WTC11 (cell line): ENCODE results near the gene EFCAB5. TPM values are rescaled to one million over a fixed set of nuclear protein-coding genes. Genes with fewer than 3 reads are reported as not detected.
A peak's percentile ranks its signal among the peaks of the same experiment; 100 is the strongest.

ENCODE experiments used
- ATAC-seq: fragments of 200-7000 bp; cut with Tn5 transposase; 2 replicates; pipeline ENCODE4 v1.10.0; 2021; ENCODE audit warnings: mild to moderate bottlenecking, moderate library complexity
- CTCF ChIA-PET: fragments of 300-600 bp; sonication (Branson Sonifier 250); formaldehyde crosslinking; loops from one replicate; lab custom pipeline; 2021; ENCODE audit warnings: antibody characterized with exemption; lab: Charles Lee
- POLR2A ChIA-PET: fragments of 350-600 bp; sonication (Branson Sonifier 250); formaldehyde crosslinking; loops from one replicate; lab custom pipeline; 2021; ENCODE audit warnings: antibody characterized with exemption; lab: Charles Lee
- DNase-seq: peaks from one replicate; pipeline ENCODE4 v3.0.0; 2021; ENCODE audit warnings: low spot score
- H3K27ac Mint-ChIP-seq: 2 replicates; pipeline ENCODE4 v1.8.0; 2021; ENCODE audit warnings: mixed read lengths
- H3K27me3 Mint-ChIP-seq: 2 replicates; pipeline ENCODE4 v1.8.0; 2021; ENCODE audit warnings: low read depth, mild to moderate bottlenecking, moderate library complexity, mixed read lengths
- H3K36me3 Mint-ChIP-seq: 2 replicates; pipeline ENCODE4 v1.8.0; 2021; ENCODE audit warnings: mixed read lengths
- H3K4me1 Mint-ChIP-seq: 2 replicates; pipeline ENCODE4 v1.8.0; 2022; ENCODE audit warnings: mixed read lengths
- H3K4me3 Mint-ChIP-seq: 2 replicates; pipeline ENCODE4 v1.8.0; 2021; ENCODE audit warnings: mild to moderate bottlenecking, moderate library complexity, mixed read lengths
- H3K9me3 Mint-ChIP-seq: 2 replicates; pipeline ENCODE4 v1.8.0; 2021; ENCODE audit warnings: mixed read lengths
- CREM ChIP-seq: sonication (generic); formaldehyde crosslinking; IDR thresholded peaks from 2 replicates; pipeline ENCODE4 v1.8.1; 2022; ENCODE audit warnings: mild to moderate bottlenecking, missing genetic modification reagents, moderate library complexity
- ESRRA ChIP-seq: sonication (generic); formaldehyde crosslinking; IDR thresholded peaks from 2 replicates; pipeline ENCODE4 v1.8.1; 2022; ENCODE audit warnings: mild to moderate bottlenecking, missing genetic modification reagents, borderline replicate concordance
- FOXP1 ChIP-seq: sonication (generic); formaldehyde crosslinking; IDR thresholded peaks from 2 replicates; pipeline ENCODE4 v1.8.0; 2022; ENCODE audit warnings: missing genetic modification reagents, mild to moderate bottlenecking, moderate library complexity, borderline replicate concordance
- GRHL2 ChIP-seq: fragments of 250-450 bp; sonication (Bioruptor Pico); IDR thresholded peaks from 2 replicates; pipeline ENCODE4 v1.8.0; 2022; ENCODE audit warnings: mild to moderate bottlenecking, moderate library complexity; ENCODE audit not compliant: insufficient replicate concordance, severe bottlenecking
- JAZF1 ChIP-seq: fragments of 250-450 bp; sonication (Bioruptor Pico); IDR thresholded peaks from 2 replicates; pipeline ENCODE4 v1.9.0; 2021; ENCODE audit warnings: moderate library complexity, mild to moderate bottlenecking, inconsistent platforms
- RELA ChIP-seq: sonication (generic); formaldehyde crosslinking; IDR thresholded peaks from 2 replicates; pipeline ENCODE4 v1.8.1; 2022; ENCODE audit warnings: missing genetic modification reagents, mild to moderate bottlenecking, borderline replicate concordance
- ZNF317 ChIP-seq: sonication (generic); formaldehyde crosslinking; IDR thresholded peaks from 2 replicates; pipeline ENCODE4 v1.8.1; 2023; ENCODE audit warnings: low read depth, mild to moderate bottlenecking, moderate library complexity, missing genetic modification reagents, borderline replicate concordance
- total RNA-seq: library from RNA; stranded (reverse); gene quantifications from 3 replicates; pipeline ENCODE4 v1.2.3, GENCODE V29; 2021
- TF ChIP-seq, protein P1 (sequence below): fragments of 250-450 bp; sonication (Bioruptor Pico); IDR thresholded peaks from 2 replicates; pipeline ENCODE4 v1.9.0; 2021; ENCODE audit warnings: mild to moderate bottlenecking, borderline replicate concordance
- TF ChIP-seq, protein P2 (sequence below): sonication (generic); formaldehyde crosslinking; IDR thresholded peaks from 2 replicates; pipeline ENCODE4 v1.8.0; 2022; ENCODE audit warnings: missing genetic modification reagents
- TF ChIP-seq, protein P3 (sequence below): sonication (generic); formaldehyde crosslinking; IDR thresholded peaks from 2 replicates; pipeline ENCODE4 v1.8.1; 2023; ENCODE audit warnings: mild to moderate bottlenecking, missing genetic modification reagents
- TF ChIP-seq, protein P4 (sequence below): sonication (generic); formaldehyde crosslinking; IDR thresholded peaks from 2 replicates; pipeline ENCODE4 v1.8.1; 2022; ENCODE audit warnings: low read depth, mild to moderate bottlenecking, moderate library complexity, missing genetic modification reagents, borderline replicate concordance
- TF ChIP-seq, protein P5 (sequence below): sonication (generic); formaldehyde crosslinking; IDR thresholded peaks from 2 replicates; pipeline ENCODE4 v1.8.1; 2023; ENCODE audit warnings: mild to moderate bottlenecking, missing genetic modification reagents, moderate library complexity

Gene EFCAB5
- total RNA-seq, 1 experiment from 2014 or later, result 0.59 TPM

DNA sequence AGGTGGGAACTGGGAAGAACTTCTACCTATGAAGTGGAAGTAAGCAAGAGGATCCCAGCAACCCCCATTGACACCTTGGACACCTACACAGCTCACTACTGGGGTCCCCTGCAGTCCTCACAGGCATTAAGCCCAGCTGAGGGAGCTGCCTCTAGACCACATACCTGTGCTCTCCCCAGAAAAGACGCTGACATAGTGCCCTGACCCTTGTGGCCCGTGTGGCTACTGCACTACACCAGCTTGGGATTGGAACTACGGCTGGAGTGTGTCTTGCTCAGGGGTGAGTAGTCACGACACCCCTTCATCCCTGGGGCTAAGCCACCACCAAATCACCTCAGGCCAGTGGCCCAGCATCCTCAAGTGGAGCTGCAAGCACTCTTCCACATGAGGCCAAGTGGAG, 120.9 kb downstream of the EFCAB5 start:
- peaks cover 16% of the 10 kb centered on the region for H3K36me3 Mint-ChIP-seq
- TF ChIP-seq RELA (CRISPR knock-in tag), result no peak
- TF ChIP-seq, protein P1, sequence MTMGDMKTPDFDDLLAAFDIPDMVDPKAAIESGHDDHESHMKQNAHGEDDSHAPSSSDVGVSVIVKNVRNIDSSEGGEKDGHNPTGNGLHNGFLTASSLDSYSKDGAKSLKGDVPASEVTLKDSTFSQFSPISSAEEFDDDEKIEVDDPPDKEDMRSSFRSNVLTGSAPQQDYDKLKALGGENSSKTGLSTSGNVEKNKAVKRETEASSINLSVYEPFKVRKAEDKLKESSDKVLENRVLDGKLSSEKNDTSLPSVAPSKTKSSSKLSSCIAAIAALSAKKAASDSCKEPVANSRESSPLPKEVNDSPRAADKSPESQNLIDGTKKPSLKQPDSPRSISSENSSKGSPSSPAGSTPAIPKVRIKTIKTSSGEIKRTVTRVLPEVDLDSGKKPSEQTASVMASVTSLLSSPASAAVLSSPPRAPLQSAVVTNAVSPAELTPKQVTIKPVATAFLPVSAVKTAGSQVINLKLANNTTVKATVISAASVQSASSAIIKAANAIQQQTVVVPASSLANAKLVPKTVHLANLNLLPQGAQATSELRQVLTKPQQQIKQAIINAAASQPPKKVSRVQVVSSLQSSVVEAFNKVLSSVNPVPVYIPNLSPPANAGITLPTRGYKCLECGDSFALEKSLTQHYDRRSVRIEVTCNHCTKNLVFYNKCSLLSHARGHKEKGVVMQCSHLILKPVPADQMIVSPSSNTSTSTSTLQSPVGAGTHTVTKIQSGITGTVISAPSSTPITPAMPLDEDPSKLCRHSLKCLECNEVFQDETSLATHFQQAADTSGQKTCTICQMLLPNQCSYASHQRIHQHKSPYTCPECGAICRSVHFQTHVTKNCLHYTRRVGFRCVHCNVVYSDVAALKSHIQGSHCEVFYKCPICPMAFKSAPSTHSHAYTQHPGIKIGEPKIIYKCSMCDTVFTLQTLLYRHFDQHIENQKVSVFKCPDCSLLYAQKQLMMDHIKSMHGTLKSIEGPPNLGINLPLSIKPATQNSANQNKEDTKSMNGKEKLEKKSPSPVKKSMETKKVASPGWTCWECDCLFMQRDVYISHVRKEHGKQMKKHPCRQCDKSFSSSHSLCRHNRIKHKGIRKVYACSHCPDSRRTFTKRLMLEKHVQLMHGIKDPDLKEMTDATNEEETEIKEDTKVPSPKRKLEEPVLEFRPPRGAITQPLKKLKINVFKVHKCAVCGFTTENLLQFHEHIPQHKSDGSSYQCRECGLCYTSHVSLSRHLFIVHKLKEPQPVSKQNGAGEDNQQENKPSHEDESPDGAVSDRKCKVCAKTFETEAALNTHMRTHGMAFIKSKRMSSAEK, result no peak
- TF ChIP-seq, protein P2, sequence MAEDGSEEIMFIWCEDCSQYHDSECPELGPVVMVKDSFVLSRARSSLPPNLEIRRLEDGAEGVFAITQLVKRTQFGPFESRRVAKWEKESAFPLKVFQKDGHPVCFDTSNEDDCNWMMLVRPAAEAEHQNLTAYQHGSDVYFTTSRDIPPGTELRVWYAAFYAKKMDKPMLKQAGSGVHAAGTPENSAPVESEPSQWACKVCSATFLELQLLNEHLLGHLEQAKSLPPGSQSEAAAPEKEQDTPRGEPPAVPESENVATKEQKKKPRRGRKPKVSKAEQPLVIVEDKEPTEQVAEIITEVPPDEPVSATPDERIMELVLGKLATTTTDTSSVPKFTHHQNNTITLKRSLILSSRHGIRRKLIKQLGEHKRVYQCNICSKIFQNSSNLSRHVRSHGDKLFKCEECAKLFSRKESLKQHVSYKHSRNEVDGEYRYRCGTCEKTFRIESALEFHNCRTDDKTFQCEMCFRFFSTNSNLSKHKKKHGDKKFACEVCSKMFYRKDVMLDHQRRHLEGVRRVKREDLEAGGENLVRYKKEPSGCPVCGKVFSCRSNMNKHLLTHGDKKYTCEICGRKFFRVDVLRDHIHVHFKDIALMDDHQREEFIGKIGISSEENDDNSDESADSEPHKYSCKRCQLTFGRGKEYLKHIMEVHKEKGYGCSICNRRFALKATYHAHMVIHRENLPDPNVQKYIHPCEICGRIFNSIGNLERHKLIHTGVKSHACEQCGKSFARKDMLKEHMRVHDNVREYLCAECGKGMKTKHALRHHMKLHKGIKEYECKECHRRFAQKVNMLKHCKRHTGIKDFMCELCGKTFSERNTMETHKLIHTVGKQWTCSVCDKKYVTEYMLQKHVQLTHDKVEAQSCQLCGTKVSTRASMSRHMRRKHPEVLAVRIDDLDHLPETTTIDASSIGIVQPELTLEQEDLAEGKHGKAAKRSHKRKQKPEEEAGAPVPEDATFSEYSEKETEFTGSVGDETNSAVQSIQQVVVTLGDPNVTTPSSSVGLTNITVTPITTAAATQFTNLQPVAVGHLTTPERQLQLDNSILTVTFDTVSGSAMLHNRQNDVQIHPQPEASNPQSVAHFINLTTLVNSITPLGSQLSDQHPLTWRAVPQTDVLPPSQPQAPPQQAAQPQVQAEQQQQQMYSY (CRISPR knock-in tag), result no peak
- TF ChIP-seq, all 79 proteins: peak for 0
- Mint-ChIP-seq H3K4me1 (no peaks in the 10 kb centered on the region), H3K4me3 (no peak overlapping the region), H3K27me3 (peaks cover 11% of the 10 kb centered on the region), H3K27ac (no peak overlapping the region), H3K9me3 (peaks cover 28% of the 10 kb centered on the region)
- DNase-seq (no peak), ATAC-seq (peak; percentile 73)
- POLR2A ChIA-PET, result no interaction called here
- CTCF ChIA-PET, result interaction anchor here (0.8 to 5.6 kb wide), 5 partner anchors 10 to 303 kb away, joined by 3 to 35 read pairs (median 3); no protein-coding TSS in a partner anchor

DNA sequence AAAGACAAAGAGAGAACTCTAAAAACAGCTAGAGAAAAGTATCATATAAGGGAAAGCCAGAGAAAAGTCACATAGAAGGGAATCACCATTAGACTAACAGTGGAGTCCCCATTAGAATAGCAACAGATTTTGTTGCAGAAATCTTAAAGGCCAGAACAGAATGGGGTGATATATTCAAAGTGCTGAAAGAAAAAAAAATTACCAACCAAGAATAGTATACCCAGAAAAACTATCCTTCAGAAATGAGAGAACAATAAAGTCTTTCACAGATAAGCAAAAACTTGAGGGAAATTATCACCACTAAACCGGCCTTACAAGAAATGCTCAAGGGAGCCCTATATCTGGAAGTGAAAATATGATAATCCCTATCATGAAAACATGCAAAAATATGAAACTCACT, 123.3 kb downstream of the EFCAB5 start:
- ChIA-PET CTCF (interaction anchor here (1.0 to 5.6 kb wide), 2 partner anchors 20 to 30 kb away, joined by 3 to 35 read pairs; no protein-coding TSS in a partner anchor), POLR2A (no interaction called here)
- no peak for ATAC-seq
- H3K4me3 Mint-ChIP-seq, result no peak overlapping the region
- DNase-seq, result no peak
- H3K9me3 Mint-ChIP-seq, result peaks cover 32% of the 10 kb centered on the region
- H3K36me3 Mint-ChIP-seq, result peaks cover 16% of the 10 kb centered on the region
- no peaks in the 10 kb centered on the region for H3K4me1 Mint-ChIP-seq
- no peak overlapping the region for H3K27ac Mint-ChIP-seq
- peaks cover 11% of the 10 kb centered on the region for H3K27me3 Mint-ChIP-seq
- TF ChIP-seq ZNF317 (CRISPR knock-in tag) (no peak), FOXP1 (CRISPR knock-in tag) (no peak), ESRRA (no peak), GRHL2 (CRISPR knock-in tag) (no peak)

DNA sequence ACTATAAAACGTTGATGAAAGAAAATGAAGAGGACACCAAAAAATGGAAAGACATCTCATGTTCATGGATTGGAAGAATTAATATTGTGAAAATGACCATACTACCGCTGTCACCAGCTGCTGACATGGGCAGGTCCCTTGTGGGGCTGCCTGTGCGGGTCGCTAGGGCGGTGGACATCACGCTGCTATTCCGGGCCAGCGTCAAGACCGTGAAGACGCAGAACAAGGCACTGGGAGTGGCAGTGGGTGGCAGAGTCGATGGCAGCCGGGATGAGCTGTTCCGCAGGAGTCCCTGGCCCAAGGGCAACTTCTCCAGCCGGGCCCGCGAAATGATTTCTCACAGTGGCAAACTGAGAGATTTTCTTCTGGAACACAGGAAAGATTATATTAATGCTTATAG, 127.0 kb downstream of the EFCAB5 start:
- Mint-ChIP-seq H3K27me3 (peaks cover 11% of the 10 kb centered on the region), H3K9me3 (peaks cover 29% of the 10 kb centered on the region), H3K4me1 (no peaks in the 10 kb centered on the region), H3K4me3 (no peak overlapping the region), H3K36me3 (peaks cover 16% of the 10 kb centered on the region), H3K27ac (no peak overlapping the region)
- ATAC-seq (no peak), DNase-seq (no peak)
- ChIA-PET POLR2A (no interaction called here), CTCF (interaction anchor here (3.0 kb wide), 1 partner anchor 25 kb away, joined by 18 read pairs; no protein-coding TSS in a partner anchor)
- TF ChIP-seq, protein P3, sequence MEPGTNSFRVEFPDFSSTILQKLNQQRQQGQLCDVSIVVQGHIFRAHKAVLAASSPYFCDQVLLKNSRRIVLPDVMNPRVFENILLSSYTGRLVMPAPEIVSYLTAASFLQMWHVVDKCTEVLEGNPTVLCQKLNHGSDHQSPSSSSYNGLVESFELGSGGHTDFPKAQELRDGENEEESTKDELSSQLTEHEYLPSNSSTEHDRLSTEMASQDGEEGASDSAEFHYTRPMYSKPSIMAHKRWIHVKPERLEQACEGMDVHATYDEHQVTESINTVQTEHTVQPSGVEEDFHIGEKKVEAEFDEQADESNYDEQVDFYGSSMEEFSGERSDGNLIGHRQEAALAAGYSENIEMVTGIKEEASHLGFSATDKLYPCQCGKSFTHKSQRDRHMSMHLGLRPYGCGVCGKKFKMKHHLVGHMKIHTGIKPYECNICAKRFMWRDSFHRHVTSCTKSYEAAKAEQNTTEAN, result no peak
- no peak for TF ChIP-seq CREM (CRISPR knock-in tag)
- TF ChIP-seq JAZF1 (CRISPR knock-in tag), result no peak
- TF ChIP-seq, protein P4, sequence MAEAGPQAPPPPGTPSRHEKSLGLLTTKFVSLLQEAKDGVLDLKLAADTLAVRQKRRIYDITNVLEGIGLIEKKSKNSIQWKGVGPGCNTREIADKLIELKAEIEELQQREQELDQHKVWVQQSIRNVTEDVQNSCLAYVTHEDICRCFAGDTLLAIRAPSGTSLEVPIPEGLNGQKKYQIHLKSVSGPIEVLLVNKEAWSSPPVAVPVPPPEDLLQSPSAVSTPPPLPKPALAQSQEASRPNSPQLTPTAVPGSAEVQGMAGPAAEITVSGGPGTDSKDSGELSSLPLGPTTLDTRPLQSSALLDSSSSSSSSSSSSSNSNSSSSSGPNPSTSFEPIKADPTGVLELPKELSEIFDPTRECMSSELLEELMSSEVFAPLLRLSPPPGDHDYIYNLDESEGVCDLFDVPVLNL (CRISPR knock-in tag), result no peak
- TF ChIP-seq, protein P5, sequence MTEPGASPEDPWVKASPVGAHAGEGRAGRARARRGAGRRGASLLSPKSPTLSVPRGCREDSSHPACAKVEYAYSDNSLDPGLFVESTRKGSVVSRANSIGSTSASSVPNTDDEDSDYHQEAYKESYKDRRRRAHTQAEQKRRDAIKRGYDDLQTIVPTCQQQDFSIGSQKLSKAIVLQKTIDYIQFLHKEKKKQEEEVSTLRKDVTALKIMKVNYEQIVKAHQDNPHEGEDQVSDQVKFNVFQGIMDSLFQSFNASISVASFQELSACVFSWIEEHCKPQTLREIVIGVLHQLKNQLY (CRISPR knock-in tag), result no peak
